CD4-positive, alpha-beta T cell (primary cell): Measurements from ENCODE around the gene TTC34. TPM values are rescaled to one million over a fixed set of nuclear protein-coding genes. Genes with fewer than 3 reads are reported as not detected.
"Not testable (repeated sequence)": the region's sequence is repeated elsewhere in the genome, so short reads cannot be mapped to it uniquely, and the experiment has no call there.

Experiments used
- ATAC-seq: fragments of 200-7000 bp; cut with Tn5 transposase; one replicate; pipeline ENCODE4 v1.10.0; 2022; ENCODE audit warnings: mild to moderate bottlenecking; ENCODE audit not compliant: poor library complexity
- CTCF ChIA-PET: fragments of 350-600 bp; sonication (Branson Sonifier 250); formaldehyde crosslinking; loops from one replicate; lab custom pipeline; 2021; ENCODE audit warnings: antibody characterized with exemption, inconsistent platforms; lab: Charles Lee
- POLR2A ChIA-PET: fragments of 350-600 bp; sonication (Branson Sonifier 250); formaldehyde crosslinking; loops from one replicate; lab custom pipeline; 2021; ENCODE audit warnings: antibody characterized with exemption, inconsistent platforms; lab: Charles Lee
- DNase-seq, 14 experiments: peaks; one replicate each; pipeline ENCODE4 v3.0.0-alpha.2; 2013 to 2020; ENCODE audit warnings: mixed read lengths in 2 of 14
- H3K27ac ChIP-seq, 2 donors: one replicate each; pipeline versions ENCODE4 v1.5.1 to v1.7.0; 2013; ENCODE audit warnings: low read length in 2 of 2, low read depth in 1 of 2, mild to moderate bottlenecking in 1 of 2
- H3K27me3 ChIP-seq, 2 experiments: 1 replicate in 1 of 2; 2 replicates in 1 of 2; pipeline versions ENCODE4 v1.6.1 to v1.7.0; 2013; ENCODE audit warnings: low read length in 2 of 2, control low read depth in 1 of 2, mild to moderate bottlenecking in 1 of 2, moderate library complexity in 1 of 2; ENCODE audit not compliant: insufficient read depth in 2 of 2, control insufficient read depth in 1 of 2
- H3K36me3 ChIP-seq: one replicate; pipeline ENCODE4 v1.6.1; 2013; ENCODE audit warnings: low read length, control low read depth; ENCODE audit not compliant: insufficient read depth
- H3K4me1 ChIP-seq: one replicate; pipeline ENCODE4 v1.6.1; 2013; ENCODE audit warnings: low read length, control low read depth; ENCODE audit not compliant: insufficient read depth
- H3K4me3 ChIP-seq: one replicate; pipeline ENCODE4 v1.5.1; 2013; ENCODE audit warnings: mild to moderate bottlenecking, low read length, moderate library complexity
- H3K9me3 ChIP-seq, 2 experiments: 1 replicate in 1 of 2; 2 replicates in 1 of 2; pipeline versions ENCODE4 v1.6.1 to v1.7.0; 2013; ENCODE audit warnings: low read length in 2 of 2, mild to moderate bottlenecking in 2 of 2, control low read depth in 1 of 2, moderate library complexity in 1 of 2; ENCODE audit not compliant: control insufficient read depth in 1 of 2, insufficient read depth in 1 of 2
- H3K27ac Mint-ChIP-seq: one replicate; pipeline ENCODE4 v1.8.0; 2020; ENCODE audit warnings: mixed read lengths
- H3K27me3 Mint-ChIP-seq: one replicate; pipeline ENCODE4 v1.8.0; 2021; ENCODE audit warnings: mixed read lengths
- H3K36me3 Mint-ChIP-seq: one replicate; pipeline ENCODE4 v1.8.0; 2021; ENCODE audit warnings: low read depth, mixed read lengths
- H3K4me1 Mint-ChIP-seq: one replicate; pipeline ENCODE4 v1.8.0; 2021; ENCODE audit warnings: low read depth, mixed read lengths
- H3K4me3 Mint-ChIP-seq: one replicate; pipeline ENCODE4 v1.8.0; 2020; ENCODE audit warnings: mild to moderate bottlenecking, mixed read lengths
- H3K9me3 Mint-ChIP-seq: one replicate; pipeline ENCODE4 v1.8.0; 2020; ENCODE audit warnings: mixed read lengths
- CTCF ChIP-seq: fragments of 200-600 bp; IDR thresholded peaks from one replicate; pipeline ENCODE4 v1.8.0; 2022; ENCODE audit warnings: antibody characterized with exemption, mild to moderate bottlenecking
- intact Hi-C, 2 experiments: fragments of 100-400 bp; cut with DNase I in 1 of 2; cut with micrococcal nuclease in 1 of 2; formaldehyde crosslinking; loops; one replicate each; pipeline versions ENCODE4 v1.15.1 to v1.9.0; 2023 to 2025; cut with DNase I, micrococcal nuclease
- total RNA-seq, 174 experiments: library from RNA in 2 of 174; stranded (reverse) in 2 of 174; gene quantifications; one replicate each; pipeline ENCODE4 v1.2.3 and lab custom pipeline; 2021 to 2026

Gene TTC34
- total RNA-seq, 2 experiments from 2014 or later: 1.3 TPM

- Histone ChIP-seq H3K27ac (no peak overlapping the region), H3K27me3 (peaks cover 0 to 5% of the 10 kb centered on the region in 2 experiments), H3K4me3 (no peak overlapping the region), H3K9me3 (peaks cover 0 to 19% of the 10 kb centered on the region in 2 experiments), H3K36me3 (no peaks in the 10 kb centered on the region), H3K4me1 (peaks cover 8% of the 10 kb centered on the region)
- Mint-ChIP-seq H3K36me3 (no peaks in the 10 kb centered on the region), H3K9me3 (peaks cover 2% of the 10 kb centered on the region), H3K4me3 (no peak overlapping the region), H3K27ac (no peak overlapping the region), H3K4me1 (no peaks in the 10 kb centered on the region), H3K27me3 (peaks cover 18% of the 10 kb centered on the region)
- ATAC-seq (no peak), DNase-seq (no peak)
- intact Hi-C loops: no loop called here
- CTCF ChIA-PET: no interaction called here
- TF ChIP-seq CTCF: no peak
- POLR2A ChIA-PET: no interaction called here
Measured at GRCh38 chr1:2799811-2800663, 1.5 kb downstream of the TTC34 start.

GRCh38 chr1:2798958-2799357, 2.5 kb downstream of the TTC34 start:
- ATAC-seq, H3K36me3 ChIP-seq, H3K27ac Mint-ChIP-seq, POLR2A ChIA-PET, H3K27ac ChIP-seq, H3K9me3 Mint-ChIP-seq, DNase-seq, H3K36me3 Mint-ChIP-seq, H3K27me3 ChIP-seq, H3K4me1 Mint-ChIP-seq, CTCF ChIA-PET, H3K4me1 ChIP-seq, H3K4me3 ChIP-seq, intact Hi-C loops, H3K4me3 Mint-ChIP-seq: not testable (repeated sequence)
- peaks cover 18% of the 10 kb centered on the region for H3K27me3 Mint-ChIP-seq
- H3K9me3 ChIP-seq: peaks cover 6 to 22% of the 10 kb centered on the region in 2 experiments

GRCh38 chr1:2797741-2798016, 3.8 kb downstream of the TTC34 start:
- peak in 1 of 14 experiments; percentile 3 for DNase-seq
- H3K4me3 Mint-ChIP-seq: no peak overlapping the region
- ChIA-PET POLR2A (no interaction called here), CTCF (no interaction called here)
- no peaks in the 10 kb centered on the region for H3K36me3 ChIP-seq
- peaks cover 7 to 11% of the 10 kb centered on the region in 2 experiments for H3K27me3 ChIP-seq
- H3K36me3 Mint-ChIP-seq: no peaks in the 10 kb centered on the region
- no peak overlapping the region for H3K27ac ChIP-seq
- H3K4me3 ChIP-seq: no peak overlapping the region
- no peak for ATAC-seq
- intact Hi-C loops: no loop called here
- peaks cover 29% of the 10 kb centered on the region for H3K27me3 Mint-ChIP-seq
- H3K9me3 ChIP-seq: peaks cover 19 to 22% of the 10 kb centered on the region in 2 experiments
- peaks cover 8% of the 10 kb centered on the region for H3K4me1 ChIP-seq
- no peak for TF ChIP-seq CTCF
- H3K27ac Mint-ChIP-seq: no peak overlapping the region
- no peaks in the 10 kb centered on the region for H3K4me1 Mint-ChIP-seq
- H3K9me3 Mint-ChIP-seq: peaks cover 7% of the 10 kb centered on the region
